RWPE2 (cell line): ENCODE data around the gene SERTAD3.

ENCODE experiments used
- ATAC-seq: fragments of 200-7000 bp; cut with Tn5 transposase; 3 replicates; pipeline ENCODE4 v1.9.1; 2021; ENCODE audit warnings: low read depth
- DNase-seq: peaks from one replicate; pipeline ENCODE4 v3.0.0-alpha.2; 2020; ENCODE audit warnings: low spot score
- H3K27ac ChIP-seq: fragments of 450-650 bp; 2 replicates; pipeline ENCODE4 v1.5.1; 2017; ENCODE audit warnings: mild to moderate bottlenecking; ENCODE audit not compliant: poor library complexity, severe bottlenecking
- H3K27me3 ChIP-seq: fragments of 250-450 bp; sonication (Bioruptor Pico); 2 replicates; pipeline ENCODE4 v1.5.1; 2021; ENCODE audit warnings: mild to moderate bottlenecking, moderate library complexity; ENCODE audit not compliant: insufficient read depth, poor library complexity, severe bottlenecking
- H3K36me3 ChIP-seq: fragments of 250-450 bp; sonication (Bioruptor Pico); 2 replicates; pipeline ENCODE4 v1.5.1; 2020; ENCODE audit warnings: low read depth, mild to moderate bottlenecking, moderate library complexity
- H3K4me1 ChIP-seq: fragments of 250-450 bp; sonication (Bioruptor Pico); 2 replicates; pipeline ENCODE4 v1.5.1; 2021; ENCODE audit warnings: mild to moderate bottlenecking, moderate library complexity; ENCODE audit not compliant: insufficient read depth, poor library complexity, severe bottlenecking
- H3K4me3 ChIP-seq: fragments of 250-450 bp; sonication (Bioruptor Pico); 2 replicates; pipeline ENCODE4 v1.5.1; 2021; ENCODE audit warnings: mild to moderate bottlenecking, moderate library complexity; ENCODE audit not compliant: severe bottlenecking
- H3K9me3 ChIP-seq: fragments of 250-450 bp; sonication (Bioruptor Pico); 2 replicates; pipeline ENCODE4 v1.5.1; 2021; ENCODE audit warnings: mild to moderate bottlenecking, moderate library complexity; ENCODE audit not compliant: severe bottlenecking
- TF ChIP-seq, protein P1 (sequence below): fragments of 450-650 bp; IDR thresholded peaks from one replicate; pipeline ENCODE4 v1.5.1; 2017; ENCODE audit warnings: mild to moderate bottlenecking, moderate library complexity; ENCODE audit not compliant: poor library complexity, severe bottlenecking

The SERTAD3 gene

GRCh38 chr19:40394816-40395210 is 49.3 kb downstream of the SERTAD3 start:
- TF ChIP-seq, protein P1, sequence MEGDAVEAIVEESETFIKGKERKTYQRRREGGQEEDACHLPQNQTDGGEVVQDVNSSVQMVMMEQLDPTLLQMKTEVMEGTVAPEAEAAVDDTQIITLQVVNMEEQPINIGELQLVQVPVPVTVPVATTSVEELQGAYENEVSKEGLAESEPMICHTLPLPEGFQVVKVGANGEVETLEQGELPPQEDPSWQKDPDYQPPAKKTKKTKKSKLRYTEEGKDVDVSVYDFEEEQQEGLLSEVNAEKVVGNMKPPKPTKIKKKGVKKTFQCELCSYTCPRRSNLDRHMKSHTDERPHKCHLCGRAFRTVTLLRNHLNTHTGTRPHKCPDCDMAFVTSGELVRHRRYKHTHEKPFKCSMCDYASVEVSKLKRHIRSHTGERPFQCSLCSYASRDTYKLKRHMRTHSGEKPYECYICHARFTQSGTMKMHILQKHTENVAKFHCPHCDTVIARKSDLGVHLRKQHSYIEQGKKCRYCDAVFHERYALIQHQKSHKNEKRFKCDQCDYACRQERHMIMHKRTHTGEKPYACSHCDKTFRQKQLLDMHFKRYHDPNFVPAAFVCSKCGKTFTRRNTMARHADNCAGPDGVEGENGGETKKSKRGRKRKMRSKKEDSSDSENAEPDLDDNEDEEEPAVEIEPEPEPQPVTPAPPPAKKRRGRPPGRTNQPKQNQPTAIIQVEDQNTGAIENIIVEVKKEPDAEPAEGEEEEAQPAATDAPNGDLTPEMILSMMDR: no peak
- Histone ChIP-seq H3K27me3 (no peaks in the 10 kb centered on the region), H3K9me3 (no peaks in the 10 kb centered on the region), H3K4me1 (peaks cover 8% of the 10 kb centered on the region), H3K4me3 (no peak overlapping the region), H3K27ac (no peak overlapping the region), H3K36me3 (no peaks in the 10 kb centered on the region)
- no peak for DNase-seq
- no peak for ATAC-seq

DNA sequence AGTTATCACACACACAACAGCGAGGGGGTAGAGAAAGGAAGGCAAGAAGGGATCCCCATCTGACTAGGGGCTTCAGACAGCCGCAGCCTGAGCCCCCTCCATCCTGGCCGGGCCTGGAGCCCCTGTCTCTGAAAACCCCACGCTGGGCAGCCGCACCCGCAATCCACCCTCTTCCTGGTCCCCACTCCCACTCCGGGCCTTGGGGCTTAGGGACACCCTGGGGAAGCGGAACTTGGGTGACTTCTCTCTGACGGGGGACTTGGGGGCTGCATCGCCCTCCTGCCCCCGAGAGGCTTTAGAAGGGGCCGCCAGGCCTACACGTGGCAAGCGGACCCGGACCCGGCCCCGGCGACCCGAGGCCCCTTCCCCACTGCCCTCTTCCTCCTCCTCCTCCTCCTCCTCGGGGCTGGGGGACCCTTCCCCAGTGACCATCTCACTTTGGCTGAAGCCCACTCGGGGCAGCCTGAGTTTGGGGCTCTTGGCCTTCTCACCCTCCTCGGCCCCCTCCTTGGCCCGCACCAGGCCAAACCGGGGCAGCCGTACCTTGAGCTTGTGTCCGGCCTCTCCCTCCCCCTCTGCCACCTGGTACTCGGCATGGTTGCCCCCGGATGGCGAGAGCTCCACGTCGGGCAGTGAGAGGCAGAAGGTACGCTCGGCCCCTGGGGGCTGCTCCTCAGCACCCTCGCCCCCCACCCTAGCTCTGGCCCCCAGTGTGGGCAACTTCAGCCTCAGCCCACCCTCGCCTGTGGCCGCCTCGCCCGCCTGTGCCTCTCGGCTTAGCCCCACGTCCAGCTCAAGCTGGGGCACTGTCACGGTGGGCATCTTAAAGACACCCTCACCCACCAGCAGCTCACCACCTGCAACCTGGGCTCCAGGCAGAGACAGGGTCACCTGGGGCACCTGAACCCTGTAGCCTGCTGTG is 50.0 kb downstream of the SERTAD3 start:
- Histone ChIP-seq H3K4me1 (peaks cover 8% of the 10 kb centered on the region), H3K27me3 (no peaks in the 10 kb centered on the region), H3K4me3 (no peak overlapping the region), H3K9me3 (no peaks in the 10 kb centered on the region), H3K27ac (no peak overlapping the region), H3K36me3 (no peaks in the 10 kb centered on the region)
- TF ChIP-seq, protein P1: no peak
- ATAC-seq: no peak
- no peak for DNase-seq

DNA sequence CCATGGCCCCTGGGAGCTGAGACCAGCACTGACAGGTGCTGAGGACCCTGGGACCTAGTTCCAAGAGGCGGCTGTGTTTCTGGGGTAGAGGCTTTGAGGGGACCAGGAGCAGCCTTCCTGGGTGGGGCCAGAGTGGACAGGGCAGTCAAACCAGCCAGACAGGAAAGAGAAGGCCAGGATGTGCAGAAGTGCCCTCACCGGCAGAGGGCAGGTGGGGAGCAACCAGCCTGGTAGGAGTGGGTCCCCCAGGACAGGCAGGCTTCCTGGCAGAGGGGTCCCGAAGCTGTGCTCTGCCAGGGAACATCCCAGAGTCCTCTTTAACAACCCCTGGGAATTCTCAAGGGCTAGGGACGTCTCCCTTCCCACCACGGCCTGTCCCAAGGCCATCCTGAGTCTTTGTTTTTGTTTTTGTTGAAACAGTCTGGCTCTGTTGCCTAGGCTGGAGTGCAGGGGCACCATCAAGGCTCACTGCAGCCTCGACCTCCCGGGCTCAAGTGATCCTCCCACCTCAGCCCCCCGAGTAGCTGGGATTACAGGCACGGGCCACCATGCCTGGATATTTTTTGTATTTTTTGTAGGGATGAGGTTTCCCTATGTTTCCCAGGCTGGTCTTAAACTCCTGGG is 51.1 kb downstream of the SERTAD3 start:
- TF ChIP-seq, protein P1: peak; percentile 51
- Histone ChIP-seq H3K4me1 (peaks cover 8% of the 10 kb centered on the region), H3K4me3 (no peak overlapping the region), H3K36me3 (no peaks in the 10 kb centered on the region), H3K27ac (no peak overlapping the region), H3K9me3 (no peaks in the 10 kb centered on the region), H3K27me3 (no peaks in the 10 kb centered on the region)
- DNase-seq (no peak), ATAC-seq (peak; percentile 80)

DNA sequence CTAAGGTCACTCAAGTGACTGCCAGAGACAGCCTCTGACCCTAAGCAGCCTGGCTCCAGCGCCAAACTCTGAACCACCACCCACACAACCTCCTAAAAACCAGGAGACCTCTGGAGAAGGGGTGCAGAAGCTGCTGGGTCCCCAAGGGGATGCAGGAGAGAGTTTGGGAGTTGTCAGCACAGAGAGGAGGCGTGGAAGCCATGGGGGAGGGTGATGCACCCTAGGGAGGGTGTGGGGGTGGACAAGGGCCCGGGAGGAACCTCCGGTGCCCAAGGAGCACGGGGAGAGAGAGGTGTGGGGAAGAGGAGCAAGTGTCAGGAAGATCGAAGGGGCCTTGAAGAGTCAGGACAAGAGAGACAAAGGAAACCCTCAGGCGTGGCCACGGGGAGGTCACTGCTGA is 52.0 kb downstream of the SERTAD3 start:
- no peak for DNase-seq
- TF ChIP-seq, protein P1: no peak
- Histone ChIP-seq H3K4me3 (no peak overlapping the region), H3K9me3 (no peaks in the 10 kb centered on the region), H3K36me3 (no peaks in the 10 kb centered on the region), H3K4me1 (peaks cover 8% of the 10 kb centered on the region), H3K27ac (no peak overlapping the region), H3K27me3 (no peaks in the 10 kb centered on the region)
- no peak for ATAC-seq
